ENCODE measurements around the gene PKD1.
"Not testable (repeated sequence)": the region's sequence is repeated elsewhere in the genome, so short reads cannot be mapped to it uniquely, and the experiment has no call there.

PKD1 gene

GRCh38 chr16:2107121-2107790, 28.4 kb downstream of the PKD1 start:
- DNase-seq (ENCODE audit: low read depth), result peak; percentile 71

GRCh38 chr16:2106211-2106610, 29.5 kb downstream of the PKD1 start:
- not testable (repeated sequence) for DNase-seq (ENCODE audit: low read depth)

DNA sequence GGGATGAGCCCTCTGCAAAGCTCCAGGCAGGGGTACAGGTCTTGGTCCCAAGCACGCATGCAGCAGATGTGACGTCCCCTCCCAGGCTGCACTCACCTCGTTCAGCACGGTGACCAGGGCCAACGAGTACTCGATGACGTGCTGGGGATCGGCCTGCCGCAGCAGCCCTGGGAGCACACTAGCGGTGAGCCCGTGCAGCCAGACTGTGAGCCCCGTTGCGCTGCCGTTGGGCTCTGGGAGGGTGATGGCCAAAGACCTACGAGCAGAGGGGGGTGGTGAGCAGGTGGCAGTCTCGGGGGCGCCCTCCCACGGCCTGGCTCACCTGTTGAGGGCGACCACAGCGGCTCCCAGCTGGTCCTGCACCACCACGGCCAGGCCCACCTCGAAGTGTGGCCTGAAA, 29.9 kb downstream of the PKD1 start:
- not testable (repeated sequence) for DNase-seq (ENCODE audit: low read depth)

GRCh38 chr16:2105291-2105690, 30.4 kb downstream of the PKD1 start:
- not testable (repeated sequence) for DNase-seq (ENCODE audit: low read depth)

GRCh38 chr16:2104464-2104863, 31.2 kb downstream of the PKD1 start:
- DNase-seq (ENCODE audit: low read depth), result not testable (repeated sequence)

DNA sequence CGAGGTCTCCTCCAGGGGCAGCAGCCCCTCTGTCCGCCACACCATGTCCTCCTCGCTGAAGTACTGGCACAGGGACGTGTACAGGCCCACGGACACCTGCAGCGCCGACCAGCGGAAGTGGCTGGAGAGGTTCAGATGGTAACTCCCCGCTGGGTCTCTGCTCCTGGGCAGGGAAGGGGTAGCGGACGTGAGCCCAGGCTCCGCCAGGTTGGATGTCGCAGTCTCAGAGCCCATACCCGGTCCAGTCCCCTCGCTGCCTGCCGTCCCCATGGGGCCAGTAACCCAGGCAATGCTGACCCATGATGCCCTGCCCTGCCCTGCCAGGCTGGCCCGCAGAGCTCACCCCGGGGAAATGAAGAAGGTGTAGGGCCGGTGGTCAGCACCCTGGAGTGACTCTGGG, 33.2 kb downstream of the PKD1 start:
- no peak for DNase-seq (ENCODE audit: low read depth)

- not testable (repeated sequence) for DNase-seq (ENCODE audit: low read depth)
Measured at GRCh38 chr16:2101581-2101980, 34.1 kb downstream of the PKD1 start.

- DNase-seq (ENCODE audit: low read depth), result not testable (repeated sequence)
Measured at GRCh38 chr16:2097689-2098088, 38.0 kb downstream of the PKD1 start.

GRCh38 chr16:2096853-2097595, 38.7 kb downstream of the PKD1 start:
- no peak for DNase-seq (ENCODE audit: low read depth)

DNA sequence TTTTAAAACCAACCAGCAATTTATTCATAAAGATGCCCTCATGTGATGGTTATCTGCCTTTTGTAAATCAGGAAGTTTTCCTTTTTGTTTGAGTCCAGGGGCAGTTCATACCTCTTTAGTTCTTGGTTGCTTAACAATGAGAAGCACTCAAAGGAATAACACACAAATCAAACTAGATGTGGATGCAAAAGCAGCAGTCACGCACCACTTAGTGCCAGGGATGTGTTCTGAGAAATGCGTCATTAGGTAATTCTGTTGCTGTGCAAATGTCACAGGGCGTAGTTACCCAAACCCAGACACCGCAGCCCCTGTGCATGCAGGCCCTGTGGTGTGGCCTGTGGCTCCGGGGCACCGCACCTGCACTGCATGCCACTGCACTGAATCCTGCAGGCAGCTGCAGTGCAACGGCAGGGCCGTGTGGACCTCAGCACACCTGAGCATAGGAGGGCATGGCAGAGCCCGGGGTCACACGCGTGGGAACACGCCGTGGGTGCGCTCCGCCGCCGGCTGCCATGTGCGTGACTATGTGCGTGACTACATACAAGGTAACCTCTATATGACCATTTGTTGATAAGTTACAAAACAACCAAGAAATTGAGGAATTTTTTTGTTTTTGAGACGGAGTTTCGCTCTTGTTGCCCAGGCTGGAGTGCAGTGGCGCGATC, 39.6 kb downstream of the PKD1 start:
- DNase-seq (ENCODE audit: low read depth), result no peak

GRCh38 chr16:2095315-2095853, 40.3 kb downstream of the PKD1 start:
- DNase-seq (ENCODE audit: low read depth), result peak; percentile 63

- DNase-seq (ENCODE audit: low read depth), result no peak
Measured at GRCh38 chr16:2093793-2094192, 41.9 kb downstream of the PKD1 start.

GRCh38 chr16:2092866-2093265, 42.8 kb downstream of the PKD1 start:
- no peak for DNase-seq (ENCODE audit: low read depth)

DNA sequence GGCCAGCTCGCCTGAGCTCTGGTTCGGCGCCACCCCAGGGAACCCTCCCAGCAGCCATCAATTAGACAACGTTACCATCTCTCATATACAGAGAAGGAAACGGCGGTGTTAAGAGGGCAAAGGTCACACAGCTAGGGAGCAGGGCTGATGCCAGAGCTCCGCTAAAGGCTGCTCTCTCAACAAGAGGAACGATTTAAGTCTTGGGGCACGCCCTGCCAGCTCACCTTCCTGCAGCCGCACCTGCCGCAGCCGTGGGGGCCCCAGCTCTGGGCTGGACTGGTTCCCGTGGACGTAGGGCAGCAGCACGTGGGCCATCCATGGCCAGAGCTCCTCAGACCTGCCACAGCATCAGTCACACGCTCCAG, 43.5 kb downstream of the PKD1 start:
- no peak for DNase-seq (ENCODE audit: low read depth)

DNA sequence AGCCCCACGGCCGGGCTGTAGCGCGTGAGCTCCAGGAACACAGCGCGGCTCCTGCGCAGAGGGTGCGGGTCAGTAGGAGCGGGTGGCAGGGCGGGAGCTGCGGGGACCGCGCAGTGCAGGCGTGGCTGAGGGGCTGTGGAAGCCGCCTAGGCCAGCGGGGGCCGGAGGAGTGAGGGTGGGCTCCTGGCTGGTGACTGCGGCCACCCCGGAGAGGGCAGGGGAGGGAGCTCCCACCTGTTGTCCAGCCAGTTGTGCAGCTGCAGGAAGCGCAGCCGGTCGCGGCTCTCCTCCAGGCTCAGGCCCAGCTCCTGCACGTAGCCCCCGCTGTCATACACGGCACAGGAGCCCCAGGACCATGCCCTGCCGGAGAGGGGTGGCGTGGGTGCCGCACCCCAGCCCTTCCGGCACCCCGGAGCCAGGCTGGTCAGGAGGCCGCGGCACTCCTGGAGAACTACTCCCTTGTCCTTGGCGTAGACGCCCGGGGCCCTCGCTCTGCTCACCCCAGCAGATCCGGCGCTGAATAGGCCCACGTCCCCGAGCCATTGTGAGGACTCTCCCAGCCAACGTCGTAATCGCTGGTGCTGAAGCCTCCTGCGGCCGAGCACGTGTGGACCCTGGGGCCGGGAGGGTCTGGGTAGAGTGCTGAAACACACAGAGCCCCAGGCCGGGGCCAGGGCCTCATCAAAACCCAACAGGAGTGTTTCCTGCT, 44.0 kb downstream of the PKD1 start:
- no peak for DNase-seq (ENCODE audit: low read depth)

- peak; percentile 59 for DNase-seq (ENCODE audit: low read depth)
Measured at GRCh38 chr16:2090777-2091546, 44.7 kb downstream of the PKD1 start.

DNA sequence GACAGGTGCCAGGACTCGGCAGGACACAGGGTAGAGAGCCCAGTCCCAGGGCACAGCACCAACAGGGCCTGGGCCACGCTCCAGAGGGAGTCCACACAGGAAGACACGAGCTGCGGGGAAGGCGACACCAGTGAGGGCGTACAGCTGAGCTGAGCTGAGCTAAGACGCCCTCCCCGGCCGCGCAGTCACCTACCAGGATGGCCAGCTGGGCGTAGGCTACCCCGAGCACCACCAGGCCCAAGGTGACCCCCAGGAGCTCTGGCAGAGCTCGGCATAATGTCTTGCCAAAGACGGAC, 45.3 kb downstream of the PKD1 start:
- no peak for DNase-seq (ENCODE audit: low read depth)

GRCh38 chr16:2089706-2090480, 45.8 kb downstream of the PKD1 start:
- no peak for DNase-seq (ENCODE audit: low read depth)

- DNase-seq (ENCODE audit: low read depth), result no peak
Measured at GRCh38 chr16:2088759-2089358, 46.8 kb downstream of the PKD1 start.
